MM.1S (cell line): ENCODE data around the gene CDC42EP5.

ENCODE experiments used
- EZH2 ChIP-seq: fragments of 300-600 bp; sonication (generic); optimal IDR thresholded peaks from 2 replicates; pipeline ENCODE3; 2017; ENCODE audit warnings: low read depth, mild to moderate bottlenecking, antibody characterized with exemption, low read length, mixed read lengths
- EZH2phosphoT487 ChIP-seq: fragments of 300-600 bp; sonication (generic); IDR thresholded peaks from 2 replicates; pipeline ENCODE4 v1.6.1; 2018; ENCODE audit warnings: antibody characterized with exemption, low read length
- TF ChIP-seq, protein P1 (sequence below): fragments of 300-600 bp; sonication (generic); IDR thresholded peaks from 2 replicates; pipeline ENCODE4 v1.5.1; 2016; ENCODE audit warnings: antibody characterized with exemption, low read length, mixed read lengths

DNA sequence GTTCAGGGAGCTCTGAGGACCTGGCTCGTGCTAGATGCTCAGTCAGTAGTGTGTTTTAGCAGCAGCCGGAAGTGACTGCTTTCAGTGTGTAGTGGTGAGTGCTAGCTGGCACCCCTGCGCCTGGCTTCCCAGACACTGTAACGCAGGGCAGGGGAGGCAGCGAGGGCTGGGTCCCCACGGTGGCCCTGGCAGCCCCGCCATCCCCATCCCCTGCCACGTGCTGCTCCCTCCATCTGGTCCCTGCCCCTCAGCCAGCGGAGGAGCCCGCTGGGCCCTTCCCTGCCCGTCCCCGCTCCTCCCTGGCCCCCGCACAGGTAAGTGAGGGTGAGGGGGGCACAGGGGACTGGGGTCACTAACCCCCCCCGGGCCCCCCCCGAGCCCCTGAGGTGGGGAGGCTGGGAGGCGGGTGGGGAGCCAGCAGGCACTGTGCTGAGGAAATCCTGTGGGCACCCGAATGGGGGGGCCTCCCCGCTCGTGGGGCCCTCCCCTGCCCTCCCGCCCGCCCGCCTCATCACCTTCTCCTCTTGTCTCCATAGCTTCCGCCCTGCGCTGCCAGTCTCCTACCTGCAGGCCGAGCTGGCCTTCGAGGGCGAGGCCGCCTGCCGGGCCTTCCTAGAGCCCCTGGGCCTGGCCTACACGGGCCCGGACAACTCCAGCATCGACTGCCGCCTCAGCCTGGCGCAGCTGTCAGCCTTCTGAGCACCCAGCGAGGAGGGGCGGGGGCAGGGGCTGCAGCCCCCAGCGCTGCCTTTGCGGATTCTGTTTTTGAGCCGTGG lies 12.7 kb downstream of the CDC42EP5 start:
- TF ChIP-seq, protein P1, sequence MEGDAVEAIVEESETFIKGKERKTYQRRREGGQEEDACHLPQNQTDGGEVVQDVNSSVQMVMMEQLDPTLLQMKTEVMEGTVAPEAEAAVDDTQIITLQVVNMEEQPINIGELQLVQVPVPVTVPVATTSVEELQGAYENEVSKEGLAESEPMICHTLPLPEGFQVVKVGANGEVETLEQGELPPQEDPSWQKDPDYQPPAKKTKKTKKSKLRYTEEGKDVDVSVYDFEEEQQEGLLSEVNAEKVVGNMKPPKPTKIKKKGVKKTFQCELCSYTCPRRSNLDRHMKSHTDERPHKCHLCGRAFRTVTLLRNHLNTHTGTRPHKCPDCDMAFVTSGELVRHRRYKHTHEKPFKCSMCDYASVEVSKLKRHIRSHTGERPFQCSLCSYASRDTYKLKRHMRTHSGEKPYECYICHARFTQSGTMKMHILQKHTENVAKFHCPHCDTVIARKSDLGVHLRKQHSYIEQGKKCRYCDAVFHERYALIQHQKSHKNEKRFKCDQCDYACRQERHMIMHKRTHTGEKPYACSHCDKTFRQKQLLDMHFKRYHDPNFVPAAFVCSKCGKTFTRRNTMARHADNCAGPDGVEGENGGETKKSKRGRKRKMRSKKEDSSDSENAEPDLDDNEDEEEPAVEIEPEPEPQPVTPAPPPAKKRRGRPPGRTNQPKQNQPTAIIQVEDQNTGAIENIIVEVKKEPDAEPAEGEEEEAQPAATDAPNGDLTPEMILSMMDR, result no peak
- TF ChIP-seq EZH2phosphoT487 (no peak), EZH2 (no peak)
